ENCODE results near the gene CDK5. TPM values are rescaled to one million over a fixed set of nuclear protein-coding genes. Genes with fewer than 3 reads are reported as not detected.
A peak's percentile ranks its signal among the peaks of the same experiment; 100 is the strongest.

CDK5 gene
- total and polyA plus RNA-seq, 2 of the 13 experiments (the other 11 are each of a cell fraction or from before 2014, with no cell fraction given): 16.4 to 21.3 TPM

DNA sequence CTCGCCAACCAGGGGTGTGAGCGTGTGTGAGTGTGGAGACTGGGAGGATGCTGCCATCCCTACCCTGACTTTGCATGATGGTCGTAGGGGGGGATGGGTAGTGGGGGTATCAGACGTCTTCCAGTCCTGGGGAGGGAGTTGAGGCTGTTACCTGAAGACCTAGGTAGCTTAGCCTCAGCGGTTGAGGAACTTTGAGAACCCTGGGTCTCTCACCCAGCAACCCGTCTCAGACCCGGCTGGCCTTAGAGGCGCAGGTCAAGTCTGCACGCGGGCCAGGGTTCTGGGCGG, 4.4 kb upstream of the CDK5 start:
- no peak for FAIRE-seq
- Histone ChIP-seq H3K4me1 (ENCODE audit: insufficient read depth, low read length) (peaks cover 48% of the 10 kb centered on the region), H3K4me2 (ENCODE audit: low read depth, low read length) (peak overlapping the region; percentile 98), H3K9ac (ENCODE audit: insufficient read depth, low read depth, low read length) (0 out of 2 replicates have a peak overlapping the region, but pooled peaks have one; percentile 47), H3K4me3 (replicated peaks in 1 of 3; ENCODE audit: insufficient read depth in 1 of 3, low read depth in 2 of 3, low read length in 3 of 3) (peak overlapping the region in 1 of 3 experiments; percentile 90; a peak in 3 of 6 replicates), H3K27ac (ENCODE audit: extremely low read length, insufficient read depth, low read length) (no peak overlapping the region), H3K36me3 (replicated peaks in 1 of 2; ENCODE audit: control insufficient read depth in 1 of 2, insufficient read depth in 2 of 2, low read length in 2 of 2) (peaks cover 7 to 27% of the 10 kb centered on the region in 2 experiments; a peak in 4 of 5 replicates), H2AFZ (ENCODE audit: low read length) (no peak overlapping the region), H4K20me1 (ENCODE audit: insufficient read depth, low read length) (peaks cover 4% of the 10 kb centered on the region; the same call in 1 of the 2 replicates), H3K79me2 (ENCODE audit: insufficient read depth, low read length) (peaks cover 16% of the 10 kb centered on the region), H3K9me3 (ENCODE audit: low read length) (no peaks in the 10 kb centered on the region), H3K27me3 (ENCODE audit: control insufficient read depth in 1 of 2, insufficient read depth in 2 of 2, low read length in 2 of 2) (no peaks in the 10 kb centered on the region; a peak in 1 of 5 replicates)
- 0% methylated on average over 2 of the region's 11 CpGs for WGBS (ENCODE audit: low lambda C conversion rate)
- ATAC-seq: no peak
- intact Hi-C loops (cut with micrococcal nuclease; ENCODE audit: unreplicated experiment) (loop anchor here (1.0 kb wide), 1 partner anchor 18 kb away; the partner anchor contains the start of gene FASTK), in situ Hi-C loops (cut with HindIII; ENCODE audit: extremely low pct_ligation_motif_present, low pct_unique_long_range_greater_than_20kb) (no loop called here)
- CTCF ChIA-PET (ENCODE audit: low intra/inter-chr PET ratio, low total read pairs): no interaction called here
- no TSS peak for BruUV-seq (replicated peaks)
- POLR2A ChIA-PET: interaction anchor here (0.7 to 4.4 kb wide), 14 partner anchors 11 to 165 kb away, joined by 3 to 144 read pairs (median 8); partner anchors contain the start of genes ABCB8, ABCF2, AGAP3 and FASTK
- no peak for DNase-seq (ENCODE audit: low spot score)
- TF ChIP-seq, protein P1, sequence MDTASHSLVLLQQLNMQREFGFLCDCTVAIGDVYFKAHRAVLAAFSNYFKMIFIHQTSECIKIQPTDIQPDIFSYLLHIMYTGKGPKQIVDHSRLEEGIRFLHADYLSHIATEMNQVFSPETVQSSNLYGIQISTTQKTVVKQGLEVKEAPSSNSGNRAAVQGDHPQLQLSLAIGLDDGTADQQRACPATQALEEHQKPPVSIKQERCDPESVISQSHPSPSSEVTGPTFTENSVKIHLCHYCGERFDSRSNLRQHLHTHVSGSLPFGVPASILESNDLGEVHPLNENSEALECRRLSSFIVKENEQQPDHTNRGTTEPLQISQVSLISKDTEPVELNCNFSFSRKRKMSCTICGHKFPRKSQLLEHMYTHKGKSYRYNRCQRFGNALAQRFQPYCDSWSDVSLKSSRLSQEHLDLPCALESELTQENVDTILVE (CRISPR knock-in tag; IDR thresholded peaks at IDR 0.05): no peak
- TF ChIP-seq AGO1 (IDR thresholded peaks at IDR 0.05; ENCODE audit: low read depth, low read length, poor library complexity, severe bottlenecking): peak; percentile 14
- peak; percentile 0; the same call in 1 of the 2 replicates for TF ChIP-seq NFKB2 (CRISPR knock-in tag; IDR thresholded peaks at IDR 0.05; ENCODE audit: borderline replicate concordance)
- TF ChIP-seq ZNF788 (CRISPR knock-in tag; IDR thresholded peaks at IDR 0.05; ENCODE audit: borderline replicate concordance): 0 out of 2 replicates have a peak, but pooled peaks have one; percentile 7
- TF ChIP-seq SP5 (CRISPR knock-in tag; IDR thresholded peaks at IDR 0.05; ENCODE audit: borderline replicate concordance, low read depth): peak; percentile 81
- TF ChIP-seq RFX5 (IDR thresholded peaks at IDR 0.05; ENCODE audit: low read depth, low read length): 0 out of 2 replicates have a peak, but pooled peaks have one; percentile 25
- peak; percentile 62; the same call in 1 of the 2 replicates for TF ChIP-seq ZNF598 (CRISPR knock-in tag; IDR thresholded peaks at IDR 0.05; ENCODE audit: borderline replicate concordance)
- no peak for TF ChIP-seq TBL1XR1 (IDR thresholded peaks at IDR 0.05; ENCODE audit: borderline replicate concordance, low read length, partially characterized antibody)
- TF ChIP-seq FIP1L1 (IDR thresholded peaks at IDR 0.05; ENCODE audit: borderline replicate concordance, insufficient read depth, low read depth, low read length): no peak
- no peak for TF ChIP-seq FOXK1 (CRISPR knock-in tag; IDR thresholded peaks at IDR 0.05; ENCODE audit: borderline replicate concordance, low read depth)
- 0 out of 2 replicates have a peak, but pooled peaks have one; percentile 24 for TF ChIP-seq PHF20 (CRISPR knock-in tag; IDR thresholded peaks at IDR 0.05)
- no peak for TF ChIP-seq ZNF792 (CRISPR knock-in tag; IDR thresholded peaks at IDR 0.05)
- TF ChIP-seq SMARCE1 (IDR thresholded peaks at IDR 0.05; ENCODE audit: borderline replicate concordance): no peak
- TF ChIP-seq IRX3 (CRISPR knock-in tag; IDR thresholded peaks at IDR 0.05; ENCODE audit: borderline replicate concordance, low read depth): 0 out of 2 replicates have a peak, but pooled peaks have one; percentile 38
- TF ChIP-seq HDAC2 (CRISPR knock-in tag; IDR thresholded peaks at IDR 0.05): peak; percentile 17; the same call in 1 of the 2 replicates
- 0 out of 2 replicates have a peak, but pooled peaks have one; percentile 8 for TF ChIP-seq RXRA (CRISPR knock-in tag; IDR thresholded peaks at IDR 0.05)
- no peak for TF ChIP-seq ZNF629 (CRISPR knock-in tag; conservative IDR thresholded peaks at IDR 0.05)
- no peak for TF ChIP-seq HOXA9 (CRISPR knock-in tag; IDR thresholded peaks at IDR 0.05; ENCODE audit: borderline replicate concordance)

Measured in HepG2 (cell line).